Measurements from ENCODE around the gene CRCP. TPM values are rescaled to one million over a fixed set of nuclear protein-coding genes. Genes with fewer than 3 reads are reported as not detected.
"Not testable (repeated sequence)": the region's sequence is repeated elsewhere in the genome, so short reads cannot be mapped to it uniquely, and the experiment has no call there.

The CRCP gene
- total RNA-seq, 1 donor from 2014 or later = 29.0 TPM

DNA sequence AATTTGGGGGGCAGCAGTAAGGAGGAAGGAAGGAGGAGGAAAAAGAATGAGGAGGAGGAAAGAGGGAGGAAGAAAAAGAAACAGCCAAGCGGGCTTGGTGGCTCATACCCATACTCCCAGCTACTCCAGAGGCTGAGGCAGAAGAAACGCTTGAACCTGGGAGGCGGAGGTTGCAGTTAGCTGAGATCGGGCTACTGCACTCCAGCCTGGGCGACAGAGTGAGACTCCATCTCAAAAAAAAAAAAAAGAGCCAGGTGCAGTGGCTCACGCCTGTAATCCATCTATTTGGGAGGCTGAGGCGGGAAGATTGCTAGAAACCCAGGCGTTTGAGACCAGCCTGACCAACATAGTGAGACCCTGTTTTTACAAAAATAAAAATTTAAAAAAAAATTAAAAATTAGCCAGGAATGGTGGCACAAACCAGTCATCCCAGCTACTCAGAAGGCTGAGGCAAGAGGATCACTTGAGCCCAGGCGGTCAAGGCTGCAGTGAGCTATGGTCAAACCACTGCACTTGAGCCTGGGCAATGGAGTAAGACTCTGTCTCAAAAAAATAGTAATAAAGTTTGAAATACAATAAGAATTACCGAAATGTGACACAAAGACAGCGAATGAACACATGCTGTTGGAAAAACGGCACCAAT lies 14.1 kb upstream of the CRCP start:
- TF ChIP-seq, protein P1, sequence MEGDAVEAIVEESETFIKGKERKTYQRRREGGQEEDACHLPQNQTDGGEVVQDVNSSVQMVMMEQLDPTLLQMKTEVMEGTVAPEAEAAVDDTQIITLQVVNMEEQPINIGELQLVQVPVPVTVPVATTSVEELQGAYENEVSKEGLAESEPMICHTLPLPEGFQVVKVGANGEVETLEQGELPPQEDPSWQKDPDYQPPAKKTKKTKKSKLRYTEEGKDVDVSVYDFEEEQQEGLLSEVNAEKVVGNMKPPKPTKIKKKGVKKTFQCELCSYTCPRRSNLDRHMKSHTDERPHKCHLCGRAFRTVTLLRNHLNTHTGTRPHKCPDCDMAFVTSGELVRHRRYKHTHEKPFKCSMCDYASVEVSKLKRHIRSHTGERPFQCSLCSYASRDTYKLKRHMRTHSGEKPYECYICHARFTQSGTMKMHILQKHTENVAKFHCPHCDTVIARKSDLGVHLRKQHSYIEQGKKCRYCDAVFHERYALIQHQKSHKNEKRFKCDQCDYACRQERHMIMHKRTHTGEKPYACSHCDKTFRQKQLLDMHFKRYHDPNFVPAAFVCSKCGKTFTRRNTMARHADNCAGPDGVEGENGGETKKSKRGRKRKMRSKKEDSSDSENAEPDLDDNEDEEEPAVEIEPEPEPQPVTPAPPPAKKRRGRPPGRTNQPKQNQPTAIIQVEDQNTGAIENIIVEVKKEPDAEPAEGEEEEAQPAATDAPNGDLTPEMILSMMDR (conservative IDR thresholded peaks at IDR 0.05) = no peak
- H3K27ac Mint-ChIP-seq = peak overlapping the region; percentile 92
- no peak for DNase-seq (ENCODE audit: extremely low spot score, unreplicated experiment)
- H3K36me3 Mint-ChIP-seq = no peaks in the 10 kb centered on the region
- H3K4me3 Mint-ChIP-seq = peak overlapping the region; percentile 89
- H3K9me3 Mint-ChIP-seq = no peaks in the 10 kb centered on the region
- H3K4me1 Mint-ChIP-seq (ENCODE audit: unreplicated experiment) = peaks cover 9% of the 10 kb centered on the region
- no peaks in the 10 kb centered on the region for H3K27me3 Mint-ChIP-seq

DNA sequence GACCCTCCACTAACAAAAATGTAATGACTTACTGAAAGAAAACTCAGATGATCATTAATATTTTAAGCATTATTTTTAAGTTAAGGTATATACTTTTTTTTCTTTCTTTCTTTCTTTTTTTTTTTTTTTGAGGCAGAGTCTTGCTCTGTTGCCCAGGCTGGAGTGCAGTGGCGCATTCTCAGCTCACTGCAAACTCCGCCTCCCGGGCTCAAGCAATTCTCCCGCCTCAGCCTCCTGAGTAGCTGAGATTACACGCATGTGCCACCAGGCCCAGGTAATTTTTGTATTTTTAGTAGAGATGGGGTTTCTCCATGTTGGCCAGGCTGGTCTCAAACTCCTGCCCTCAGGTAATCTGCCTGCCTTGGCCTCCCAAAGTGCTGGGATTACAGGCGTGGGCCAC lies 12.5 kb upstream of the CRCP start:
- H3K27me3 Mint-ChIP-seq; H3K36me3 Mint-ChIP-seq; H3K27ac Mint-ChIP-seq; H3K4me3 Mint-ChIP-seq; DNase-seq (ENCODE audit: extremely low spot score, unreplicated experiment); H3K4me1 Mint-ChIP-seq (ENCODE audit: unreplicated experiment); H3K9me3 Mint-ChIP-seq: not testable (repeated sequence)

DNA sequence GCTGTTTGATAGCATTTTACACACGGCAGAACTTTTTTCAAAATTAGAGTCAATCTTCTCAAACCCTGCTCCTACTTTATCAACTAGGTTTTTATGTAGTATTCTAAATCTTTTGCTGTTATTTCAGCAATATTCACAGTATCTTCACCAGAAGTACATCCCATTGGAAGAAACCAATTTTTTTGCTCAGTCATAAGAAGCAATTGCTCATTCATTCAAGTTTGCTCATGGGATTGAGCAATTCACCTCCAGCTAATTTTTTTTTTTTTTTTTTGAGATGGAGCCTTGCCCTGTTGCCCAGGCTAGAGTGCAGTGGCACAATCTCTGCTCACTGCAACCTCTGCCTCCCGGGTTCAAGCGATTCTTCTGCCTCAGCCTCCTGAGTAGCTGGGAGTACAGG lies 10.7 kb upstream of the CRCP start:
- DNase-seq (ENCODE audit: extremely low spot score, unreplicated experiment); H3K4me1 Mint-ChIP-seq (ENCODE audit: unreplicated experiment); H3K27ac Mint-ChIP-seq; H3K9me3 Mint-ChIP-seq; H3K36me3 Mint-ChIP-seq; H3K4me3 Mint-ChIP-seq; H3K27me3 Mint-ChIP-seq: not testable (repeated sequence)

DNA sequence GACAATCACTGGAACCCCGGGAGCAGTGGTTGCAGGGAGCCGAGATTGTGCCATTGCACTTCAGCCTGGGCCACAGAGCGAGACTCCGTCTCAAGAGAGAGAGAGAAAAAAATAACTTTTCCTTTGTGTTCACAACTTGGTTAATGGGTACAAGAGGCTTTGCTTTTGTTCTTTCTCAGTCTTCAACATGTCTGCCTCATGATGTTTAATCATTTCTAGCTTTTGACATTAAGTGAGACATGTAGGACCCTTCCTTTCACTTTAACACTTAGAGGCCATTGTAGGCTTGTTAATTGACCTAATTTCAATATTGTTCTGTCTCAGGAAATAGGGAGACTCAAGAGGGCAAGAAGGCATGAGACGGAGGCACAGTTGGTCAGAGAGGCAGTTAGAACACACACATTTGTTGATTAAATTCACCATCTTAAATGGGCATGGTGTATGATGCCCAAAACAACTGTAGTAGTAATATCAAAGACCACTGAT lies 9.3 kb upstream of the CRCP start:
- Mint-ChIP-seq H3K36me3 (no peaks in the 10 kb centered on the region), H3K9me3 (no peaks in the 10 kb centered on the region), H3K27me3 (no peaks in the 10 kb centered on the region), H3K4me1 (ENCODE audit: unreplicated experiment) (peaks cover 1% of the 10 kb centered on the region), H3K4me3 (no peak overlapping the region), H3K27ac (no peak overlapping the region)
- TF ChIP-seq, protein P1 (conservative IDR thresholded peaks at IDR 0.05) = no peak
- DNase-seq (ENCODE audit: extremely low spot score, unreplicated experiment) = no peak

DNA sequence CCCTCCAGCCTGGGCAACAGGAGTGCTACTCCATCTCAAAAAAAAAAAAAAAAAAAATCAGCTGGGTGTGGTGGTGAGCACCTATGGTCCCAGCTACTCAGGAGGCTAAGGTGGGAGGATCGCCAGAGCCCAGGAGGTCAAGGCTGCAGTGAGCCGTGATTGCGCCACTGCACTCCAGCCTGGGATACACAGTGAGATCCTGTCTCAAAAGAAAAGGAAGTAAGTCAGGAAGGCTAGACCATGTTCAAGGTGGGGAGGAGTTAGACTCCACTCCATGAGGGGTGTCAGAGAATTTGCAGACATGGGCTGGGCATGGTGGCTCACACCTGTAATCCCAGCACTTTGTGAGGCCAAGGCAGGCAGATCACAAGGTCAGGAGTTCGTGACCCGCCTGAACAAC lies 6.2 kb upstream of the CRCP start:
- not testable (repeated sequence) for H3K27me3 Mint-ChIP-seq; H3K36me3 Mint-ChIP-seq; H3K9me3 Mint-ChIP-seq; H3K4me1 Mint-ChIP-seq (ENCODE audit: unreplicated experiment); H3K27ac Mint-ChIP-seq; DNase-seq (ENCODE audit: extremely low spot score, unreplicated experiment); H3K4me3 Mint-ChIP-seq

DNA sequence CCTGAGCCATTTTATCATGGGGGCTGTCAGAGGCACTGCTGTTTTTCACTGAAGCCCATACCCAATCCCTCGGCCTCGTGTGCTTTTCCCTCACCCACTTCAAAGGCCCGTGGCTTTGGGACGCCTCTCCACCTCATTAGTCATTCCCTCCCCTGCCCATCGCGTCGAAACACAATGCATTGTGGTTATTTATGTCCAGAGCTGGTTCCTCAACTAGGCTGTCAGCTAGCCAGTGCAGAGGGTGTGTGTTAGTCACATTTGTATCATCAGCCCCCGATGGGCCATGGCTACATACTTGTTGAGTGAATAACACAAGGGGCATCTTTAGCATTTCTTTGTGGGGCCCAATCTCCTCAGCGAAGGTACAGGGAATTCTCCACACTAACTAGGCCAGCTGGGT lies 3.8 kb upstream of the CRCP start:
- H3K27me3 Mint-ChIP-seq = no peaks in the 10 kb centered on the region
- peak overlapping the region; percentile 86 for H3K27ac Mint-ChIP-seq
- peaks cover 3% of the 10 kb centered on the region for H3K36me3 Mint-ChIP-seq
- DNase-seq (ENCODE audit: extremely low spot score, unreplicated experiment) = no peak
- TF ChIP-seq, protein P1 (conservative IDR thresholded peaks at IDR 0.05) = no peak
- peaks cover 7% of the 10 kb centered on the region for H3K4me1 Mint-ChIP-seq (ENCODE audit: unreplicated experiment)
- no peaks in the 10 kb centered on the region for H3K9me3 Mint-ChIP-seq
- H3K4me3 Mint-ChIP-seq = peak overlapping the region; percentile 30

DNA sequence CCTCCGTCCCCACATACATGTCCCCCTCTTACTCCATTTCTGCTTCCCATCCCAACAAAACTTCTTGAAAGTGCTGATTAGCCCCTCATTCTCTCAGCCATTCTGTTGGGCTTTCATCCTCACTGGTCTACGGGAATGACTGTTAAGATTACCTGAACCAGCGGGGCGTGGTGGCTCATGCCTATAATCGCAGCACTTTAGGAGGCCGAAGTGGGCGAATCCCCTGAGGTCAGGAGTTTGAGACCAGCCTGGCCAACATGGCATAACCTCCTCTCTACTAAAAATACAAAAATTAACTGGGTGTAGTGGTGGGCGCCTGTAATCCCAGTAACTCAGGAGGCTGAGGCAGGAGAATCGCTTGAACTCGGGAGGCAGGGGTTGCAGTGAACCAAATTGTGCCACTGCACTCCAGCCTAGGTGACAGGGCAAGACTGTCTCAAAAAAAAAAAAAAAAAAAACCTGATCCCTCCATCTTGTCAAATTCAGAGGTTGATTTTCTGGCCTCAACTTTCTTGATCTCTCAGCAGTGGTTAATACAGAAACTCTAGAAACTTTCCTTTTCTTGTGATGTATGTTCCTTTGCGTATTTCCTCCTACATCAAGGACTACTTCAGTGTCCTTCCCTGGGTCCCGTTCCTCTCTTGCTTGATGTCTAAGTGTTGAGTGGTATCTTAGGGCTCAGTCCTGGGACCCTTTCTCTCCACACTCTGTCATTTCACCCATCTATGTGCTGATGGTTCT lies 2.2 kb downstream of the CRCP start:
- peak overlapping the region; percentile 36 for H3K27ac Mint-ChIP-seq
- H3K4me1 Mint-ChIP-seq (ENCODE audit: unreplicated experiment) = peaks cover 30% of the 10 kb centered on the region
- H3K9me3 Mint-ChIP-seq; DNase-seq (ENCODE audit: extremely low spot score, unreplicated experiment); H3K27me3 Mint-ChIP-seq: not testable (repeated sequence)
- H3K36me3 Mint-ChIP-seq = peaks cover 20% of the 10 kb centered on the region
- H3K4me3 Mint-ChIP-seq = peak overlapping the region; percentile 76

All from type B pancreatic cell (in vitro differentiated cells).